T-cell (primary cell): ENCODE data around the gene ZGPAT. TPM values are rescaled to one million over a fixed set of nuclear protein-coding genes. Genes with fewer than 3 reads are reported as not detected.
A peak's percentile ranks its signal among the peaks of the same experiment; 100 is the strongest.
"Not testable (repeated sequence)": the region's sequence is repeated elsewhere in the genome, so short reads cannot be mapped to it uniquely, and the experiment has no call there.

Source experiments
- ATAC-seq, 4 experiments: fragments of 200-7000 bp in 3 of 4; fragments of 150-1000 bp in 1 of 4; cut with Tn5 transposase; replicated peaks in 1 of 4; 1 replicate in 3 of 4; 2 replicates in 1 of 4; pipeline ENCODE4 v1.10.0; 2021; ENCODE audit warnings: moderate library complexity in 3 of 4, mild to moderate bottlenecking in 2 of 4, moderate number of reproducible peaks in 1 of 4
- CTCF ChIA-PET, 2 donors: fragments of 300-600 bp; sonication (Branson Sonifier 250); formaldehyde crosslinking; loops; one replicate each; lab custom pipeline; 2022; ENCODE audit warnings: antibody characterized with exemption in 2 of 2; lab: Charles Lee
- POLR2A ChIA-PET, 2 donors: fragments of 300-600 bp; sonication (Branson Sonifier 250); formaldehyde crosslinking; loops; one replicate each; lab custom pipeline; 2022; ENCODE audit warnings: antibody characterized with exemption in 2 of 2; lab: Charles Lee
- DNase-seq, 35 experiments: peaks; one replicate each; pipeline versions ENCODE4 v3.0.0 to v3.0.0-alpha.2; 2013 to 2023
- H3K27ac ChIP-seq: one replicate; pipeline ENCODE4 v1.5.1; 2013; ENCODE audit warnings: low read length
- H3K27me3 ChIP-seq, 2 experiments: replicated peaks in 1 of 2; 1 replicate in 1 of 2; 2 replicates in 1 of 2; pipeline versions ENCODE4 v1.6.1 to v1.7.0; 2013; ENCODE audit warnings: low read length in 1 of 2, mixed read lengths in 1 of 2; ENCODE audit not compliant: control insufficient read depth in 2 of 2, insufficient read depth in 2 of 2; ENCODE audit errors: extremely low read depth in 1 of 2
- H3K36me3 ChIP-seq, 2 donors: 1 replicate in 1 of 2; 2 replicates in 1 of 2; pipeline versions ENCODE4 v1.6.1 to v1.7.0; 2013; ENCODE audit warnings: low read length in 1 of 2; ENCODE audit not compliant: control insufficient read depth in 2 of 2, insufficient read depth in 1 of 2; ENCODE audit errors: extremely low read depth in 1 of 2
- H3K4me1 ChIP-seq, 2 experiments: 1 replicate in 1 of 2; 2 replicates in 1 of 2; pipeline versions ENCODE4 v1.6.1 to v1.7.0; 2013; ENCODE audit warnings: low read length in 2 of 2, mixed read lengths in 1 of 2; ENCODE audit not compliant: insufficient read depth in 2 of 2, control insufficient read depth in 1 of 2; ENCODE audit errors: extremely low read depth in 1 of 2
- H3K4me3 ChIP-seq, 2 donors: 1 replicate in 1 of 2; 2 replicates in 1 of 2; pipeline versions ENCODE4 v1.5.1 to v1.7.0; 2013; ENCODE audit warnings: mild to moderate bottlenecking in 2 of 2, low read length in 1 of 2, moderate library complexity in 1 of 2; ENCODE audit not compliant: control insufficient read depth in 1 of 2; ENCODE audit errors: extremely low read depth in 1 of 2
- H3K9me3 ChIP-seq: 2 replicates; pipeline ENCODE4 v1.7.0; 2013
- H3K27ac Mint-ChIP-seq, 2 donors: one replicate each; pipeline ENCODE4 v1.8.0; 2020 to 2021; ENCODE audit warnings: mild to moderate bottlenecking in 2 of 2, mixed read lengths in 2 of 2
- H3K27me3 Mint-ChIP-seq, 2 donors: one replicate each; pipeline ENCODE4 v1.8.0; 2021 to 2022; ENCODE audit warnings: mixed read lengths in 2 of 2
- H3K36me3 Mint-ChIP-seq: one replicate; pipeline ENCODE4 v1.8.0; 2021; ENCODE audit warnings: mixed read lengths
- H3K4me1 Mint-ChIP-seq, 3 donors: one replicate each; pipeline ENCODE4 v1.8.0; 2020 to 2022; ENCODE audit warnings: mixed read lengths in 3 of 3, mild to moderate bottlenecking in 1 of 3
- H3K4me3 Mint-ChIP-seq, 3 donors: one replicate each; pipeline ENCODE4 v1.8.0; 2020 to 2022; ENCODE audit warnings: mild to moderate bottlenecking in 3 of 3, mixed read lengths in 3 of 3, moderate library complexity in 3 of 3
- H3K9me3 Mint-ChIP-seq, 3 donors: one replicate each; pipeline ENCODE4 v1.8.0; 2020 to 2022; ENCODE audit warnings: mixed read lengths in 3 of 3
- WGBS: methylation state at CpG from one replicate; pipeline ENCODE4 v1.1.5; 2013; ENCODE audit warnings: missing lambda C conversion rate; ENCODE audit not compliant: insufficient coverage; 5-methylcytosine and 5-hydroxymethylcytosine counted together
- total RNA-seq, 35 experiments: library from RNA in 6 of 35; stranded (reverse) in 6 of 35; fragments of 120-200 nt in 1 of 35; gene quantifications; one replicate each; pipeline versions ENCODE4 v1.2.1 to v1.2.4 and lab custom pipeline; 2013 to 2026

ZGPAT gene
- 10 to 100 TPM; 42.7 to 71.0 (median 59.0) TPM for total RNA-seq
- total RNA-seq (2013): 31.4 TPM
- 8.8 to 21.8 (median 15.9) reads per million in 29 experiments for total RNA-seq (lab: John Stamatoyannopoulos, UW)

GRCh38 chr20:63707558-63708300 is at the start of gene ZGPAT, which contains the start of gene ARFRP1:
Gene ZGPAT, plus strand, starts transcription at chr20:63708039. Its CDS starts 542 bp downstream, at chr20:63708581.
Gene ARFRP1, minus strand, starts transcription at chr20:63707976. Its CDS starts 885 bp downstream, at chr20:63707091.
- ChIA-PET POLR2A (interaction anchor here in 1 of 2 donors (0.6 to 1.0 kb wide), 3 partner anchors 28 to 358 kb away, joined by 3 read pairs; partner anchors contain the start of genes HELZ2 and LIME1), CTCF (interaction anchor here in 1 of 2 donors (0.6 to 1.6 kb wide), 6 partner anchors 29 to 170 kb away, joined by 3 to 20 read pairs (median 7); partner anchors contain the start of genes LIME1, PTK6, RTEL1 and TPD52L2)
- H3K4me3 Mint-ChIP-seq: peak within 1 kb of the TSS; percentile 86 to 88 (median 87)
- peak within 1 kb of the TSS; percentile 66 to 84 for H3K27ac Mint-ChIP-seq
- Histone ChIP-seq H3K27ac (peak within 1 kb of the TSS; percentile 55), H3K4me1 (peaks cover 13 to 51% of the 10 kb centered on the region in 2 experiments), H3K9me3 (no peaks in the 10 kb centered on the region), H3K4me3 (peak within 1 kb of the TSS; percentile 70 to 82), H3K36me3 (peaks cover 23 to 54% of the 10 kb centered on the region in 2 donors), H3K27me3 (no peaks in the 10 kb centered on the region)
- H3K27me3 Mint-ChIP-seq: no peaks in the 10 kb centered on the region
- under 1% methylated on average over 97 of the region's 98 CpGs for WGBS
- no peaks in the 10 kb centered on the region for H3K9me3 Mint-ChIP-seq
- peak; percentile 69 to 93 (median 77) for DNase-seq
- H3K36me3 Mint-ChIP-seq: peaks cover 31% of the 10 kb centered on the region
- peaks cover 45 to 54% (median 47%) of the 10 kb centered on the region in 3 donors for H3K4me1 Mint-ChIP-seq
- ATAC-seq: peak; percentile 87 to 92 (median 92)

DNA sequence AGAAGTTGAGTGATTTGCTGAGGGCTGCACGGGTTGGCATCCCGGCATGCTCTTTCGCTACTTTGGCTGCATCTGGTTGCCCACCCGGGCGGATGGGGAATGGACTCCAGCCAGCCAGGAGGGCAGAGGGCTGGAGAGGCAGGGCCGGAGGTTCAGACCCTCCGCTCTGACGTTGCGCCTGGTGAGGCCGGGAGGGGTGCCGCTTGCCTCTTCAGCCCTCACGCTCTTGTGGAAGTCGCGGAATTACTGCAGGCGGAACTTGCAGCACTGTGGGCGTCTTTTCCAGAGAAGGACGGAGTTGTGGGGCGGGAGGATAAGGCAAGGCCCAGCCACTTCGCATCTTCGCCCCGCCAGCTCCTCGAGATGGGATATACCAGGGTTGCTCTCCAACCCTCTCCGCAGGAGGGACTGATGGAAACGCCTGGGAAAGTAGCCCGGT is 49.1 kb upstream of the ZGPAT start:
- H3K27me3 ChIP-seq: peaks cover 0 to 5% of the 10 kb centered on the region in 2 experiments
- ATAC-seq (peak; percentile 4 to 18 (median 10)), DNase-seq (no peak)
- Mint-ChIP-seq H3K4me1 (peaks cover 38 to 41% (median 40%) of the 10 kb centered on the region in 3 donors), H3K27me3 (no peaks in the 10 kb centered on the region), H3K27ac (peak overlapping the region; percentile 94 to 98), H3K4me3 (peak overlapping the region; percentile 88 to 95 (median 95)), H3K36me3 (peaks cover 6% of the 10 kb centered on the region), H3K9me3 (no peaks in the 10 kb centered on the region)
- H3K4me1 ChIP-seq: peaks cover 13 to 41% of the 10 kb centered on the region in 2 experiments
- ChIA-PET POLR2A (no interaction called here), CTCF (interaction anchor here in 1 of 2 donors (0.6 to 1.7 kb wide), 6 partner anchors 17 to 321 kb away, joined by 3 to 16 read pairs (median 4); partner anchors contain the start of genes ARFRP1, SAMD10, TPD52L2 and ZGPAT)
- H3K4me3 ChIP-seq: peak overlapping the region; percentile 88 to 93
- 3% methylated on average over 17 of the region's 25 CpGs for WGBS
- H3K27ac ChIP-seq: peak overlapping the region; percentile 64
- H3K9me3 ChIP-seq: no peaks in the 10 kb centered on the region
- H3K36me3 ChIP-seq: peaks cover 15 to 25% of the 10 kb centered on the region in 2 donors

GRCh38 chr20:63659370-63659769 is 48.5 kb upstream of the ZGPAT start:
- no peak overlapping the region for H3K4me3 ChIP-seq

GRCh38 chr20:63660174-63660573 is 47.7 kb upstream of the ZGPAT start:
- H3K27ac ChIP-seq, CTCF ChIA-PET, H3K36me3 Mint-ChIP-seq, ATAC-seq, H3K9me3 ChIP-seq, POLR2A ChIA-PET, H3K27ac Mint-ChIP-seq, H3K9me3 Mint-ChIP-seq, DNase-seq, H3K27me3 Mint-ChIP-seq, H3K4me3 ChIP-seq, H3K27me3 ChIP-seq: not testable (repeated sequence)
- Histone ChIP-seq H3K4me1 (peaks cover 2 to 27% of the 10 kb centered on the region in 2 experiments), H3K36me3 (peaks cover 19 to 34% of the 10 kb centered on the region in 2 donors)
- 95% methylated on average over 7 of the region's 10 CpGs for WGBS
- H3K4me1 Mint-ChIP-seq: peaks cover 27 to 29% (median 29%) of the 10 kb centered on the region in 3 donors
- H3K4me3 Mint-ChIP-seq: peak overlapping the region; percentile 88 to 95 (median 95)

More at GRCh38 chr20:63659370-63659769, 48.5 kb upstream of the ZGPAT start:
- H3K27ac ChIP-seq: no peak overlapping the region
- peaks cover 0 to 3% of the 10 kb centered on the region in 2 experiments for H3K27me3 ChIP-seq
- CTCF ChIA-PET: no interaction called here
- H3K36me3 ChIP-seq: peaks cover 19 to 30% of the 10 kb centered on the region in 2 donors
- Mint-ChIP-seq H3K27ac (no peak overlapping the region), H3K36me3 (peaks cover 6% of the 10 kb centered on the region), H3K27me3 (no peaks in the 10 kb centered on the region), H3K4me1 (peaks cover 32 to 35% (median 34%) of the 10 kb centered on the region in 3 donors), H3K9me3 (no peaks in the 10 kb centered on the region), H3K4me3 (peak overlapping the region; percentile 88 to 95 (median 95))
- no peaks in the 10 kb centered on the region for H3K9me3 ChIP-seq
- 96% methylated on average over 9 of the region's 13 CpGs for WGBS
- POLR2A ChIA-PET: no interaction called here
- DNase-seq: no peak
- no peak for ATAC-seq
- H3K4me1 ChIP-seq: peaks cover 9 to 35% of the 10 kb centered on the region in 2 experiments

DNA sequence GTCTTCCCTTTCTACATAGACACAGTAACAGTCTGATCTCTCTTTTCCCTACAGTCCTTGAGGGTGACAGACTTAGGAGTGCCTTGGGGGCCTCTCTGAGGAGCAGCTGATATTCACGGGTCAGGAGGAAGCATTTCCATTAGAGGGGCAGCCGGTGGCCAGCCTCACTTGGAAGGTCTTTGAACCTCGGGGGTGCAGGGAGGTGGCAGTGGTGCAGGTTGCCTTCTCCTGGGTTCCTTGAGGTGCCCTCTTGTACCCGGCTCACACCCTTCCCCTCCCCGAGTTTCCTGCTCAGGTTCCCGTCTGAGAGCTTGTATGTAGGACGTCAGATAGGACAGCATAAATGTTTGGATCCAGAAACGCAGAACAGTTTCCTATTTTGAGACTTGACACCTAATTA is 47.2 kb upstream of the ZGPAT start:
- Histone ChIP-seq H3K9me3 (no peaks in the 10 kb centered on the region), H3K36me3 (peaks cover 19 to 37% of the 10 kb centered on the region in 2 donors), H3K27me3 (no peaks in the 10 kb centered on the region), H3K27ac (no peak overlapping the region), H3K4me1 (peaks cover 0 to 24% of the 10 kb centered on the region in 2 experiments), H3K4me3 (no peak overlapping the region)
- no peak overlapping the region for H3K27ac Mint-ChIP-seq
- peaks cover 26 to 29% (median 27%) of the 10 kb centered on the region in 3 donors for H3K4me1 Mint-ChIP-seq
- H3K9me3 Mint-ChIP-seq: no peaks in the 10 kb centered on the region
- DNase-seq: no peak
- CTCF ChIA-PET: no interaction called here
- H3K27me3 Mint-ChIP-seq: no peaks in the 10 kb centered on the region
- WGBS: 100% methylated on average over 1 of the region's 8 CpGs
- H3K36me3 Mint-ChIP-seq: peaks cover 6% of the 10 kb centered on the region
- POLR2A ChIA-PET: no interaction called here
- ATAC-seq: no peak
- H3K4me3 Mint-ChIP-seq: peak overlapping the region in 1 of 3 donors; percentile 88

DNA sequence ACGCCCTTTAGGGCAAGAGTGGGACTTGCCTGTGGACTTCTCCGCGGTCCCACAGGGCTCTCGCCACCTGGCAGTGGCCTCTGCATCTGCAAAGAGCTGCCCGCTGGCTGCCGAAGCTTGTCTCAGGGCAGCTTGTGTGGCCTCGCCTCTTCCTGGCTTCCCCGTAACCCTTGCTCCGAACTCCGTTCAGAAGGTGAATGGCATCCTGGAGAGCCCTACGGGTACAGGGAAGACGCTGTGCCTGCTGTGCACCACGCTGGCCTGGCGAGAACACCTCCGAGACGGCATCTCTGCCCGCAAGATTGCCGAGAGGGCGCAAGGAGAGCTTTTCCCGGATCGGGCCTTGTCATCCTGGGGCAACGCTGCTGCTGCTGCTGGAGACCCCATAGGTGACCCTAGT is 46.7 kb upstream of the ZGPAT start:
- peaks cover 24 to 39% of the 10 kb centered on the region in 2 donors for H3K36me3 ChIP-seq
- 95% methylated on average over 22 of the region's 22 CpGs for WGBS
- DNase-seq: no peak
- peaks cover 0 to 24% of the 10 kb centered on the region in 2 experiments for H3K4me1 ChIP-seq
- no peak for ATAC-seq
- ChIA-PET POLR2A (no interaction called here), CTCF (interaction anchor here in 1 of 2 donors (0.6 kb wide), 1 partner anchor 23 kb away, joined by 4 read pairs; no protein-coding TSS in a partner anchor)
- H3K4me3 ChIP-seq: no peak overlapping the region
- no peak overlapping the region for H3K4me3 Mint-ChIP-seq
- H3K27ac Mint-ChIP-seq: no peak overlapping the region
- no peaks in the 10 kb centered on the region for H3K27me3 Mint-ChIP-seq
- no peaks in the 10 kb centered on the region for H3K27me3 ChIP-seq
- peaks cover 10% of the 10 kb centered on the region for H3K36me3 Mint-ChIP-seq
- H3K27ac ChIP-seq: no peak overlapping the region
- H3K9me3 ChIP-seq: no peaks in the 10 kb centered on the region
- peaks cover 26 to 29% (median 27%) of the 10 kb centered on the region in 3 donors for H3K4me1 Mint-ChIP-seq
- no peaks in the 10 kb centered on the region for H3K9me3 Mint-ChIP-seq
